Epithelial cell of esophagus (primary cell): ENCODE results near the gene TAF3.

Source experiments
- DNase-seq: peaks from one replicate; pipeline ENCODE4 v3.0.0; 2010; ENCODE audit warnings: low read depth
- H3K4me3 ChIP-seq: 2 replicates; pipeline ENCODE4 v1.5.1; 2011; ENCODE audit warnings: mild to moderate bottlenecking, low read length, control low read depth
- CTCF ChIP-seq: IDR thresholded peaks from 2 replicates; pipeline ENCODE4 v1.5.1; 2011; ENCODE audit warnings: low read depth, mild to moderate bottlenecking, low read length, control low read depth, inconsistent platforms; ENCODE audit not compliant: insufficient read depth; ENCODE audit errors: missing control alignments

Gene TAF3

GRCh38 chr10:7962592-7962991 is 144.3 kb downstream of the TAF3 start:
- H3K4me3 ChIP-seq, result no peak overlapping the region
- no peak for DNase-seq
- TF ChIP-seq CTCF, result no peak

GRCh38 chr10:7965457-7965856 is 147.2 kb downstream of the TAF3 start:
- TF ChIP-seq CTCF, result no peak
- no peak overlapping the region for H3K4me3 ChIP-seq
- no peak for DNase-seq

GRCh38 chr10:7967035-7967434 is 148.7 kb downstream of the TAF3 start:
- no peak for TF ChIP-seq CTCF
- no peak overlapping the region for H3K4me3 ChIP-seq
- no peak for DNase-seq

- DNase-seq, result no peak
- no peak overlapping the region for H3K4me3 ChIP-seq
- TF ChIP-seq CTCF, result no peak
Observed at GRCh38 chr10:7968510-7969112, 150.3 kb downstream of the TAF3 start.

GRCh38 chr10:7969623-7970022 is 151.3 kb downstream of the TAF3 start:
- no peak overlapping the region for H3K4me3 ChIP-seq
- no peak for TF ChIP-seq CTCF
- DNase-seq, result no peak

- H3K4me3 ChIP-seq, result no peak overlapping the region
- DNase-seq, result no peak
- no peak for TF ChIP-seq CTCF
Observed at GRCh38 chr10:7971949-7972348, 153.6 kb downstream of the TAF3 start.

- DNase-seq, result no peak
- no peak for TF ChIP-seq CTCF
- H3K4me3 ChIP-seq, result no peak overlapping the region
Observed at GRCh38 chr10:7972367-7972766, 154.1 kb downstream of the TAF3 start.
